Stomach (tissue), 9 donors: Measurements from ENCODE around the gene ADARB2. TPM values are rescaled to one million over a fixed set of nuclear protein-coding genes. Genes with fewer than 3 reads are reported as not detected.

Source experiments
- DNase-seq, 2 donors: peaks; one replicate each; pipeline versions ENCODE4 v3.0.0 to v3.0.0-alpha.2; 2013 to 2019
- H3K27ac ChIP-seq, 5 donors: fragments of 200-600 bp in 4 of 5; sonication (generic) in 4 of 5; one replicate each; pipeline ENCODE4 v1.5.1; 2013 to 2019; ENCODE audit warnings: mild to moderate bottlenecking in 1 of 5, moderate library complexity in 1 of 5
- H3K27me3 ChIP-seq, 3 donors: fragments of 200-600 bp; sonication (generic); one replicate each; pipeline ENCODE4 v1.5.1; 2017 to 2019; ENCODE audit warnings: mixed run types in 1 of 3
- H3K36me3 ChIP-seq, 4 donors: fragments of 200-600 bp; sonication (generic); 1 replicate in 3 of 4; 2 replicates in 1 of 4; pipeline ENCODE4 v1.5.1; 2016 to 2019
- H3K4me1 ChIP-seq, 4 donors: fragments of 200-600 bp; sonication (generic); one replicate each; pipeline ENCODE4 v1.5.1; 2016 to 2019
- H3K4me3 ChIP-seq, 4 donors: fragments of 200-600 bp; sonication (generic) in 3 of 4; one replicate each; pipeline ENCODE4 v1.5.1; 2016 to 2019; ENCODE audit warnings: mild to moderate bottlenecking in 1 of 4
- H3K9me3 ChIP-seq, 4 donors: fragments of 200-600 bp; sonication (generic); one replicate each; pipeline ENCODE4 v1.5.1; 2016 to 2019
- EP300 ChIP-seq: sonication (generic); formaldehyde crosslinking; IDR thresholded peaks from one replicate; pipeline ENCODE4 v1.6.1; 2017; ENCODE audit warnings: antibody characterized with exemption
- POLR2A ChIP-seq, 4 donors: fragments of 450-650 bp; IDR thresholded peaks; one replicate each; pipeline ENCODE4 v1.6.1; 2016; ENCODE audit warnings: antibody characterized with exemption in 4 of 4, control low read depth in 2 of 4, mild to moderate bottlenecking in 1 of 4, moderate library complexity in 1 of 4
- POLR2AphosphoS5 ChIP-seq, 3 donors: sonication (generic); formaldehyde crosslinking; IDR thresholded peaks; one replicate each; pipeline ENCODE4 v1.6.1; 2016; ENCODE audit warnings: antibody characterized with exemption in 3 of 3
- WGBS, 5 donors: extraction: QIAGEN DNeasy Blood & Tissue Kit in 3 of 5; methylation state at CpG; one replicate each; pipeline versions ENCODE4 v1.1.5 to v1.1.7; 2013 to 2018; 5-methylcytosine and 5-hydroxymethylcytosine counted together
- intact Hi-C: fragments of 100-400 bp; cut with DNase I; formaldehyde crosslinking; loops from one replicate; pipeline ENCODE4 v1.15.1; 2023; ENCODE audit warnings: low total_unique reads
- polyA plus RNA-seq, 3 donors: library from polyadenylated mRNA; stranded (reverse); fragments of 200-250 nt; gene quantifications; one replicate each; pipeline ENCODE4 v1.2.3, GENCODE V29; 2013
- total RNA-seq, 5 donors: library from RNA; depleted of rRNA; stranded (reverse); fragments of >200 nt; gene quantifications; one replicate each; pipeline versions ENCODE4 v1.1.0 to v1.2.3, GENCODE V29; 2014 to 2016
- TF ChIP-seq, protein P1 (sequence below), 7 experiments: fragments of 450-650 bp in 4 of 7; fragments of 200-600 bp in 3 of 7; sonication (generic) in 3 of 7; IDR thresholded peaks; one replicate each; pipeline ENCODE4 v1.5.1; 2016 to 2019; ENCODE audit warnings: antibody characterized with exemption in 7 of 7, control low read depth in 2 of 7, mild to moderate bottlenecking in 1 of 7
- donor health status: healthy with polysubstance abuse.
- donor health status: Bipolar disorder and iron deficiency.
- donor health status: healthy.

Gene ADARB2
- total and polyA plus RNA-seq, 8 donors, result 0.55 to 4.1 (median 1.4) TPM; not detected in 1

DNA sequence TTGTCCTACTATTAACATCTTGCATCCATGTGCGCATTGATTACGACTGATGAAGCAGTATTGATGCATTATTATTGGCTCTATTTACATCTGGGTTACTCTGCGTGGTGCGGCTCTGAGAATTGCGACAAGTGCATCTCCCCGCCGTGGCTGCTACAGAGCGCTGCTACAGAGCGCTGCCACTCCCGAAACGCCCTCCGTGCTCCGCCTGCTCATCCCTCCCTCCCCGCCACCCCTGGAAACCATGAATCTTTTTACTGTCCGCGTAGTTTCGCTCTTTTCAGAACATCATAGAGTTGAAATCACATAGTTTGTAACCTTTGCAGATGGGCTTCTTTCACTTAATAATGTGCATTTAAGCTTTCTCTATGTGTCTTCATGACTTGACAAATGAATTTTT lies 74.1 kb downstream of the ADARB2 start:
- Histone ChIP-seq H3K27ac (no peak overlapping the region), H3K27me3 (peaks cover 0 to 13% (median 0%) of the 10 kb centered on the region in 3 donors), H3K36me3 (no peaks in the 10 kb centered on the region), H3K4me3 (no peak overlapping the region), H3K4me1 (no peaks in the 10 kb centered on the region), H3K9me3 (no peaks in the 10 kb centered on the region)
- TF ChIP-seq POLR2A (IDR thresholded peaks at IDR 0.05) (no peak), POLR2AphosphoS5 (IDR thresholded peaks at IDR 0.05) (no peak), EP300 (no peak)
- TF ChIP-seq, protein P1, sequence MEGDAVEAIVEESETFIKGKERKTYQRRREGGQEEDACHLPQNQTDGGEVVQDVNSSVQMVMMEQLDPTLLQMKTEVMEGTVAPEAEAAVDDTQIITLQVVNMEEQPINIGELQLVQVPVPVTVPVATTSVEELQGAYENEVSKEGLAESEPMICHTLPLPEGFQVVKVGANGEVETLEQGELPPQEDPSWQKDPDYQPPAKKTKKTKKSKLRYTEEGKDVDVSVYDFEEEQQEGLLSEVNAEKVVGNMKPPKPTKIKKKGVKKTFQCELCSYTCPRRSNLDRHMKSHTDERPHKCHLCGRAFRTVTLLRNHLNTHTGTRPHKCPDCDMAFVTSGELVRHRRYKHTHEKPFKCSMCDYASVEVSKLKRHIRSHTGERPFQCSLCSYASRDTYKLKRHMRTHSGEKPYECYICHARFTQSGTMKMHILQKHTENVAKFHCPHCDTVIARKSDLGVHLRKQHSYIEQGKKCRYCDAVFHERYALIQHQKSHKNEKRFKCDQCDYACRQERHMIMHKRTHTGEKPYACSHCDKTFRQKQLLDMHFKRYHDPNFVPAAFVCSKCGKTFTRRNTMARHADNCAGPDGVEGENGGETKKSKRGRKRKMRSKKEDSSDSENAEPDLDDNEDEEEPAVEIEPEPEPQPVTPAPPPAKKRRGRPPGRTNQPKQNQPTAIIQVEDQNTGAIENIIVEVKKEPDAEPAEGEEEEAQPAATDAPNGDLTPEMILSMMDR (IDR thresholded peaks at IDR 0.05), result no peak
- intact Hi-C loops, result no loop called here
- DNase-seq, result no peak
- 91 to 96% (median 94%) methylated on average over 17 of the region's 17 CpGs for WGBS, 5 donors

DNA sequence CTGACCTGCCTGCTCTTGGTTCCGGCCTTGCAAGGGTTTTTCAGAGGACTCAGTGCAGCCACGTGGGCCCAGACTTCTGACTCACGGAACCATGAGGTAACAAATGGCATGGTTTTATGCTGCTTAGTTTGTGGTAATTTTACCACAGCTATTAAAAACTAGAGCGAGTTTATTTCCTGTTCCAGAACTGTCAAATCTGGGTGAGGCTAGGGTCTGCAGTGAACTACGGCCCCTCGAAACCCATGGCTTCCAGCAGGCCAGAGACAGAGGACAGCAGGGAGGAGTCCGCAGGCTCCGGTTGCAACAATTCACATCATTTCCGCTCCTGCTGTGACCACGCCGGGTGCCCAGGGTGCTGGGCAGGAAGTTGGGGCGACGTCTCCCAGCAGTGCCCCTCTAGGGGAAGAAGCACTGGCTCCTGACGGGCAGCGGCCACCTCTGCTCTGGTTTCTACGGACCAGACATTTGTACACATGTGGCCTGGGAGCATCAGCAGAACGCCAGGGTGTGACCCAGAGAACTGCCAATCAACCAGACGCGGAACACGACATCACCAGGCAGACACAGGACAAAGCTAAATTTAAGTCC lies 74.8 kb downstream of the ADARB2 start:
- Histone ChIP-seq H3K4me3 (no peak overlapping the region), H3K27me3 (peaks cover 0 to 15% (median 0%) of the 10 kb centered on the region in 3 donors), H3K9me3 (no peaks in the 10 kb centered on the region), H3K4me1 (no peaks in the 10 kb centered on the region), H3K27ac (no peak overlapping the region), H3K36me3 (no peaks in the 10 kb centered on the region)
- TF ChIP-seq POLR2AphosphoS5 (IDR thresholded peaks at IDR 0.05) (no peak), EP300 (no peak), POLR2A (IDR thresholded peaks at IDR 0.05) (no peak)
- TF ChIP-seq, protein P1 (IDR thresholded peaks at IDR 0.05), result no peak
- no peak for DNase-seq
- 85 to 96% (median 91%) methylated on average over 7 to 20 of the region's 20 CpGs for WGBS, 5 donors
- intact Hi-C loops, result no loop called here

GRCh38 chr10:1661859-1662437 lies 75.4 kb downstream of the ADARB2 start:
- Histone ChIP-seq H3K4me3 (no peak overlapping the region), H3K36me3 (no peaks in the 10 kb centered on the region), H3K27ac (no peak overlapping the region), H3K27me3 (peaks cover 0 to 15% (median 0%) of the 10 kb centered on the region in 3 donors), H3K9me3 (no peaks in the 10 kb centered on the region), H3K4me1 (no peaks in the 10 kb centered on the region)
- 70 to 84% (median 75%) methylated on average over 10 to 14 of the region's 14 CpGs for WGBS, 5 donors
- TF ChIP-seq, protein P1 (IDR thresholded peaks at IDR 0.05), result no peak
- TF ChIP-seq EP300, result no peak
- no peak for TF ChIP-seq POLR2AphosphoS5 (IDR thresholded peaks at IDR 0.05)
- no peak for TF ChIP-seq POLR2A (IDR thresholded peaks at IDR 0.05)
- intact Hi-C loops, result no loop called here
- no peak for DNase-seq

DNA sequence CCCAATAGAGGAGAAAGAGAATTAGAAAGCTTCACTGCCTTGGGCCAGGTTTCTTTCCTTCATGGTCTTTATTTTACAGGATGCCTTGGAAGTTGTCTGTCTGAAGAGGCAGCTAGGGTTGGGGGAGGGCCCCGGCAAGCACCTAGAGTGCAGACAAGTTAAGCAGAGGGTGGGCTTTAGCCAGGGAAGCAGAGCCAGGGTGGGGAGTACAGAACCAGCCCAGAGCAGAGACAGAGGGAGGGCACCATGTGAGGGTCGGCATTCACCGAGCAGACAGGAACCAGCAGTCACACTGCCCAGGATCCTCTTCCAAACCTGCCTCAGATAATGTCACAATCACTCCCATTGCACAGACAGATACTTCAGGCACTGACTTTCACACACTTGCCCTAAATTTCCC lies 75.9 kb downstream of the ADARB2 start:
- Histone ChIP-seq H3K9me3 (no peaks in the 10 kb centered on the region), H3K27ac (no peak overlapping the region), H3K4me1 (no peaks in the 10 kb centered on the region), H3K27me3 (peaks cover 0 to 15% (median 0%) of the 10 kb centered on the region in 3 donors), H3K36me3 (no peaks in the 10 kb centered on the region), H3K4me3 (no peak overlapping the region)
- WGBS, 5 donors, result 93 to 96% (median 96%) methylated on average over 3 of the region's 3 CpGs
- intact Hi-C loops, result no loop called here
- TF ChIP-seq EP300, result no peak
- TF ChIP-seq POLR2AphosphoS5 (IDR thresholded peaks at IDR 0.05), result no peak
- TF ChIP-seq POLR2A (IDR thresholded peaks at IDR 0.05), result no peak
- TF ChIP-seq, protein P1 (IDR thresholded peaks at IDR 0.05), result no peak
- DNase-seq, result no peak
